HEK293 (cell line): ENCODE measurements around the gene CLASP1.

Experiments used
- CTCF ChIP-seq: fragments of 450-650 bp; formaldehyde crosslinking; IDR thresholded peaks from 2 replicates; pipeline ENCODE4 v1.5.1; 2016; ENCODE audit warnings: missing biosample characterization, missing genetic modification characterization
- MYNN ChIP-seq: fragments of 450-650 bp; formaldehyde crosslinking; IDR thresholded peaks from 2 replicates; pipeline ENCODE4 v1.5.1; 2016; ENCODE audit warnings: missing biosample characterization, missing genetic modification characterization, borderline replicate concordance
- REST ChIP-seq: fragments of 450-650 bp; formaldehyde crosslinking; IDR thresholded peaks from 2 replicates; pipeline ENCODE4 v1.5.1; 2016; ENCODE audit warnings: missing biosample characterization, missing genetic modification characterization
- SCRT2 ChIP-seq: fragments of 450-650 bp; formaldehyde crosslinking; IDR thresholded peaks from 2 replicates; pipeline ENCODE4 v1.5.1; 2016; ENCODE audit warnings: missing biosample characterization, missing genetic modification characterization
- ZBTB1 ChIP-seq: fragments of 450-650 bp; formaldehyde crosslinking; IDR thresholded peaks from 2 replicates; pipeline ENCODE4 v1.5.1; 2016; ENCODE audit warnings: missing biosample characterization, missing genetic modification characterization
- ZBTB26 ChIP-seq: fragments of 450-650 bp; formaldehyde crosslinking; optimal IDR thresholded peaks from 2 replicates; pipeline ENCODE3; 2016; ENCODE audit warnings: missing biosample characterization, mild to moderate bottlenecking, missing genetic modification characterization

- TF ChIP-seq REST (tag by site-specific recombination) (no peak), CTCF (tag by site-specific recombination) (no peak), MYNN (no peak), ZBTB26 (tag by site-specific recombination) (no peak), ZBTB1 (no peak), SCRT2 (no peak)
Observed at GRCh38 chr2:121564905-121565304, 84.4 kb downstream of the CLASP1 start.
